Smooth muscle cell of the brain vasculature (primary cell): Measurements from ENCODE around the gene SLC36A1.
"Not testable (repeated sequence)": the region's sequence is repeated elsewhere in the genome, so short reads cannot be mapped to it uniquely, and the experiment has no call there.

Experiments
- DNase-seq: peaks from one replicate; pipeline ENCODE4 v3.0.0-alpha.2; 2012; ENCODE audit warnings: low read depth, low spot score

Gene SLC36A1

GRCh38 chr5:151447174-151448037 lies at the start of gene SLC36A1:
Gene SLC36A1, plus strand, starts transcription at chr5:151447603. Its CDS starts 11,190 bp downstream, at chr5:151458793.
- DNase-seq, result peak; percentile 83

GRCh38 chr5:151405334-151406160 lies 41.9 kb upstream of the SLC36A1 start:
- DNase-seq, result no peak

DNA sequence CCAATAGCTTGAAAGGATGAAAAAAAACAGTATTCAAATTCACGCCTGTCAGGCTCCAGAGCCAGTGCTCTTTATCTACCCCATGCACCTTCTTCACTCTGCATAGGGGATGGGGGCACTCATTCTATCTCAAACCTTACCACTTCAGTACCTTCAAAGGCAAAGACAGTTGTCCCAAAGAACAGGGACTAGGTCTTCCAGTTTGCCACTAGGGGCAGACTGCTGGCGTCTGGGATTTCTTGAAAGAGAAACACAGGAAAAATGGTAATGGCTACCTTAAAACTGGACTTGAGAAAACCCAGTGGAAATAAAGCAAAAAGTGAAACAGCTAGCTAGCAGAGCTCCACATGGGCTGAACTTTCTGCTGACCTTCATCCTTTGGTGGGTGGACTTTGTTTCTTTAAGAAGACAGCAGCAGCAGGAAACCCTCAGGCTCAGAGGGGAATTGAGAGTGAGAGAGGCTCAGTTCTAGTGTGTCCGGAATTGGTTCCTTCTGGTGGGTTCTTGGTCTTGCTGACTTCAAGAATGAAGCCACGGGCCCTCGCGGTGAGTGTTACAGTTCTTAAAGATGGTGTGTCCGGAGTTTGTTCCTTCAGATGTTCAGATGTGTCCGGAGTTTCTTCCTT lies 41.0 kb upstream of the SLC36A1 start:
- no peak for DNase-seq

GRCh38 chr5:151408591-151409230 lies 38.7 kb upstream of the SLC36A1 start:
- no peak for DNase-seq

GRCh38 chr5:151413800-151414199 lies 33.6 kb upstream of the SLC36A1 start:
- no peak for DNase-seq

DNA sequence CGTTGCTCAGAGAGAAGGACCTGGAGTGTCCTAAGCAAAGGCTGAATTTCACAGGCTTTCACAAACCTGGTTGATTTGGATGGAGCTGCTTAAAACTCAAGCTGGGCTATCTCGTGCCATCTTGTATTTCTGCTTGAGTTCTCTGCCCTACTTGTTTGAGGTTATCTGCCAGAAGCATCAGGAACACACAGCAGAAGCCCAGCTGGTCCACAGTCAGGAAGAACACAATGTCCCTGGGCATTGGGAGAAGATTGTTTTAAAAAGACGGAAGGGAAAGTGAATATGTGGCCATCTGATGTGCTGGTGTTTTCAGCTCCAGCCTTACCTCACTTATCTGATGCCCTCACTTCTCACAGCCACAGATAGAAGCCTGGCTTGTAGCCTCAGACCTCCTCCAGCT lies 32.9 kb upstream of the SLC36A1 start:
- no peak for DNase-seq

- DNase-seq, result no peak
These were observed 29.7 kb upstream of the SLC36A1 start for GRCh38 chr5:151417712-151418111.

DNA sequence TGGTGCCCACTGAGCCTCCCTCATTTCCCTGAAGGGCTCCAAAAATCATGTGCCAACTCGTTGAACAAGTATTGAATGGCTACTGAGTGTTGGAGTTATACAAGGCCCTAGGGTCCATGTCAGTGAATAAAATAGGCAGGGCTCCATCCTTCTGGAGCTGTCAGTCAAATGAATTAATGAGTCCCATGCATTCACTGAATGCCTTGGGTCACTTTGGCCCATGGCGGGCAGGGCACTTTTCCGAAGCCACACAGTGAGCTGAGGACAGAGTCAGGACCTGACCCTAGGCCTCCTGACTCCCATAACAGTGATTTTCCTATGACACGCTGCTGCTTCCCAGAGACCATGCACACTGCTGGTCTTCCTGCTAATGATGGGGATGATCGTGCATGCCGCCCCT lies 27.3 kb upstream of the SLC36A1 start:
- DNase-seq, result no peak

DNA sequence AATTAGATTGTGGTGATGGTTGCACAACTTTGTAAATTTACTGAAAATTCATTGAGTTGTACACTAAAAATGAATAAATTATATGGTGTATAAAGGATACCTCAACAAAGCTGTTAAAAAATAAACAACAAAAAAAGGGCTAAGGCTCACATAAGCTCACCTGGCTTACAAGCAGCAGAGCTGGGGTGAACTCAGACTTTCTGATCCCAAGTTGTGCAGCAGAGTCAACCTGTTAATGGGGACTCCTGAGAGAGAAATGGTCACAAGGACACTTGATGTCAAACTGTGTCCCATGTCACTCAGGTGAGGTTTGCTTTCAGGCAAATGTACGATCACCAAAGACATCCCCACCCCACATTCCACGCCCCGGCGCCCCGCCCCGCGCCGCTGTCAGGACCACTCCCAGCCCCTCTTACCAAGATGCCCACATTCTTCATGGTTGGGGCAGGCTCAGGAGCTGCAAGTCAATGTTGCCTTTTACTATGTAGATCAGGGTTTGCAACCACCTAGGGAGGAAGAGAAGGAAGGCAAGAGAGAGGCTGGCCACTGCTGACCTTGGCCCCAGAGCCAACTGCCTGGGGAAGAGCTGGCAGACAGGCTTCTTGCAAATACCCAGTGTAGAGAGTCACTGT lies 22.4 kb upstream of the SLC36A1 start:
- DNase-seq, result no peak

GRCh38 chr5:151426347-151426746 lies 21.1 kb upstream of the SLC36A1 start:
- not testable (repeated sequence) for DNase-seq

DNA sequence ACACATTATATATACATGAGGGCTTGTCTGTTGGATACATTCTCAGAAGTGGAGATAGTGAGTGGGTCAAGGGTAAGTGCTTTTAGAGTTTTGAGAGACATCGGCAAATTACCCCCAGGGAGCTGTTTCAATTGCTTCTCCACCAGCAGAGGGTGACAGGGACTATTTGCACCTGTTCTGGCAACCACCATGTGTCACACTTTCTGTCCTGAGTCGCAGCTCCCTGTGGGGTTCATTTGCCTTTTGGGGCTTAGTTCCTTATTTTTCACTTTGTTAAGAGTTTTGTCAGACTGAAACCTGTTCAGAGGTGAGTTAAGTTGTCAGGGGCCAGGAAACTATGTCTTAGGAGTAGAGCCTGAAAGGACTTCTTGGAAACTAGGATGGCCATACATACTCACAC lies 20.1 kb upstream of the SLC36A1 start:
- no peak for DNase-seq

DNA sequence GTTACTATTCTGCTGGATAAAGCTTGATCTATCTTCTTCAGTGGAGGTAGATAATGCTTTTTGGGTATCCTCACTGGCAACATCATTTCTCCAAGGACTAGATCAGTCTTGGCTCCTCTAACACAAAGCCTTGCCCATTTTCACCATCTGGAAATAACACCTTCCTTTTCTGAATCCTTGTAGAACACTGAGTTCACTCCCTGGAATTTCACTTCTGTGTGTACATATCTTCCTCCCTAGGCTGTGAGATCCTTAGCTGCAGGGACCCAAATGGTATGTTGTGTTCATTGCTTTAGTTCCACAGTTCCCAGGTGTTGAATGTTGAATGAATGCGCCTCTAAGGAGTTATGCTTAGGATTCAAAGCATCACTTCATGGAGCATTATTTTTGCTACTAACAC lies 16.7 kb upstream of the SLC36A1 start:
- DNase-seq, result no peak

- DNase-seq, result no peak
These were observed 15.7 kb upstream of the SLC36A1 start for GRCh38 chr5:151431666-151432065.

DNA sequence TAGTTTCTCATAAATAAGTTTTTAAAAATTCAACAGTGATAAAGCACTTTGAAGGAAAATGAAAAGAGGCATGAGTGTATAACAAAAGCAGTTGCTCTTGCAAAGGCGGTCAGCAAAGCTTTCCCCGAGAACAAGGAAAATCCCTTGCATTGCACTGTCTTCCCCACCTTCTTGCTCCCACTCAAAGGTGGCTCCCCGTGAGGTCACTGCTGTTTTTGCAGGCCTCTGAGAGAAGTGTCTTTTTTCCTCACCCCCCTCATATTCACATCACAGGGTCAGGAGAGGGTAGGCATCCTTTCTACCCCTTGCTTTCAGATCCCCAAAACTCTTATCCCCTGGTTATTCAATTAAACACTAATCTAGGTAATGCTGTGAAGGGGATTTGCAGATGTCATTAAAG lies 15.2 kb upstream of the SLC36A1 start:
- no peak for DNase-seq

- DNase-seq, result no peak
These were observed 12.7 kb upstream of the SLC36A1 start for GRCh38 chr5:151434570-151435237.

DNA sequence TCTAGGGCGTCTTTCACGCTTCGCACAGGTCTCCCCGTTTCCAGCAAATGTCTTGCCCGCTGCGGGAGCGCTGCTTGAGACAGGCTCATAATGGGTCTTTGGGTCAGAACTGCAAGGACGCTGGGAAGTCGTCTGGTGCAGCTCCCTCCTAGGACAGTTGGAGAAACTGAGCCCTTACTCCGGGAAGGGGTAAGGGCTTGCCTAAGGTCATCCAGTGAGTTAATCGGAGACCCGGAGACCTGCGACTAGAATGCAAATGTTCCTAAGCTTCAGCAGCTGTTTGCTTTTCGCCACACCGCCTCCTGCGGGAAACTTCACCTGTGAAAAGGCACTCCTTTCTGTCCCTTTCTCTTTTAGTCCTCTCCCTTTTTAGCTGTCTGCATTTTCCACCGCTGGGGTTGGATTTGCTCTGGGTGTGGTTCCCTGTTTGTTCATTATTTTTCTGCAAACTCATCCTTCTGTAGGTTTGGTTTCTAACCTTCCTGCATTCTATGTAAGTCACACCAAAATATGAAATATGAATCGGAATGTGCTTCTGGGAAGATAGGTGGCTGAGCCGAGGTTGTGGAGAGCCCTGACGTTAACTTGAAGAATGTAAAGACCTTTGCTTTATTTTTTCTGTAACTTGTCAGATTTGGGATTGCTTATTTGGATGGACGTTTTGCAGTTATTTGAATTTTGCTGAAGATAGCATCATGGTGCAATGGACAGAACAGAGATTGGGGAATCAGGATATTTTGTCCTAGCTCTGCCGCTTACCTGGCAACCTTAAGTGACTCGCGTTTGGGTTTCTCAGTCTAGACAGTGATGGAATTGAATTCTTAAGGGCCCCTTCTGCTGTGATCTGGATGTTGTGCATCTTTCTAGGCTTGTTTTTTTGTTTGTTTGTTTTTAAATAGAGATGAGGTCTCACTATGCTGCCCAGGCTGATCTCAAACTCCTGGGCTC lies 909 bp downstream of the SLC36A1 start:
- DNase-seq, result no peak

DNA sequence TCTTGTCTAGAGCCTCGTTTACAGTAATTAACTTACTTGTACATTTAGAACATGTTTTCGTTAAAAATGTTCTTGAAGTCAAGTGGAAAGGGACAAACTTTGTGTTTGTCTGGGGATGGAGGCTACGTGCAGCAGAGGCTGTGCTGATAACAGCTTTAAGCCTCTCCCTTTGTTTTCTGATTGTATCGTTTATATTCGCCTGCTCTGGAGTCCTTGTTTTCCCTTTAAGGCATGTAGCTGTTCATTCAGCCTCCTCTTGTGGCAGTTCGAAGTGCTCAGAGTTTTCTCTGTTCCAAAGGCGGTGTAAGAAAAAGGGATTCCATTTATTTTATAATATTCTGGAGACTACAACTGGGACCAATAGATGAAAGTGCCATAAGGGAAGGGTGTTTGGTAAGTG lies 1.9 kb downstream of the SLC36A1 start:
- DNase-seq, result no peak

GRCh38 chr5:151449839-151450238 lies 2.4 kb downstream of the SLC36A1 start:
- no peak for DNase-seq

- no peak for DNase-seq
These were observed 3.2 kb downstream of the SLC36A1 start for GRCh38 chr5:151450605-151451004.
